H1 (cell line): ENCODE results near the gene PUSL1. TPM values are rescaled to one million over a fixed set of nuclear protein-coding genes. Genes with fewer than 3 reads are reported as not detected.

Experiments
- CTCF ChIA-PET: fragments of 300-600 bp; sonication (Branson Sonifier 250); formaldehyde crosslinking; loops from one replicate; lab custom pipeline; 2021; ENCODE audit not compliant: partially characterized antibody; lab: Charles Lee
- POLR2A ChIA-PET: fragments of 300-600 bp; sonication (Branson Sonifier 250); formaldehyde crosslinking; loops from one replicate; lab custom pipeline; 2021; ENCODE audit warnings: inconsistent platforms; ENCODE audit not compliant: partially characterized antibody; lab: Charles Lee
- DNase-seq, 2 experiments: peaks; one replicate each; pipeline versions ENCODE4 v3.0.0 to v3.0.0-alpha.2; 2010 to 2022; ENCODE audit warnings: low spot score in 2 of 2, low read depth in 1 of 2, mixed read lengths in 1 of 2
- FAIRE-seq: peaks from 2 replicates; lab custom pipeline; 2011; peaks lifted over from hg19 to GRCh38; lab: Jason Lieb, UNC
- H2AFZ ChIP-seq: 2 replicates; pipeline ENCODE4 v1.8.1; 2012; ENCODE audit warnings: low read length, inconsistent platforms
- H2AK5ac ChIP-seq: 2 replicates; pipeline ENCODE4 v1.6.1; 2013; ENCODE audit warnings: low read depth, low read length
- H2BK120ac ChIP-seq: replicated peaks from 2 replicates; pipeline ENCODE3; 2013; ENCODE audit warnings: low read depth, low read length, inconsistent platforms
- H2BK12ac ChIP-seq: 2 replicates; pipeline ENCODE4 v1.6.1; 2013; ENCODE audit warnings: low read depth, low read length
- H2BK15ac ChIP-seq: 2 replicates; pipeline ENCODE4 v1.6.1; 2013; ENCODE audit warnings: low read length
- H2BK20ac ChIP-seq: 2 replicates; pipeline ENCODE4 v1.6.1; 2013; ENCODE audit warnings: low read length
- H2BK5ac ChIP-seq: 2 replicates; pipeline ENCODE4 v1.6.1; 2013; ENCODE audit warnings: low read depth, low read length
- H3K14ac ChIP-seq: 2 replicates; pipeline ENCODE4 v1.6.1; 2013; ENCODE audit warnings: inconsistent platforms; ENCODE audit not compliant: insufficient read length
- H3K18ac ChIP-seq: 2 replicates; pipeline ENCODE4 v1.6.1; 2013; ENCODE audit warnings: low read length; ENCODE audit errors: extremely low read depth
- H3K23ac ChIP-seq: 2 replicates; pipeline ENCODE4 v1.6.1; 2013; ENCODE audit warnings: inconsistent platforms; ENCODE audit not compliant: insufficient read length
- H3K23me2 ChIP-seq: 2 replicates; pipeline ENCODE4 v1.6.1; 2013; ENCODE audit warnings: low read depth, low read length
- H3K27ac ChIP-seq: 2 replicates; pipeline ENCODE4 v1.6.1; 2011; ENCODE audit warnings: low read depth, low read length, inconsistent platforms
- H3K27me3 ChIP-seq, 4 experiments: replicated peaks in 1 of 4; 1 replicate in 1 of 4; 2 replicates in 3 of 4; pipeline versions ENCODE4 v1.6.1 to v1.8.1; 2011 to 2013; ENCODE audit warnings: low read length in 3 of 4, mild to moderate bottlenecking in 3 of 4, inconsistent platforms in 2 of 4, mixed read lengths in 2 of 4, moderate library complexity in 1 of 4; ENCODE audit not compliant: control insufficient read depth in 3 of 4, insufficient read depth in 3 of 4; ENCODE audit errors: extremely low read depth in 1 of 4
- H3K36me3 ChIP-seq, 4 experiments: 2 replicates each; pipeline versions ENCODE4 v1.6.1 to v1.8.1; 2011 to 2013; ENCODE audit warnings: mild to moderate bottlenecking in 4 of 4, low read length in 3 of 4, moderate library complexity in 2 of 4, control low read depth in 1 of 4, inconsistent platforms in 1 of 4; ENCODE audit not compliant: insufficient read depth in 4 of 4, control insufficient read depth in 2 of 4
- H3K4ac ChIP-seq: replicated peaks from 2 replicates; pipeline ENCODE3; 2013; ENCODE audit warnings: low read length, low read depth, mixed read lengths, inconsistent platforms; ENCODE audit not compliant: insufficient read length
- H3K4me1 ChIP-seq, 4 experiments: replicated peaks in 1 of 4; 1 replicate in 1 of 4; 2 replicates in 3 of 4; pipeline versions ENCODE4 v1.6.1 to v1.8.1; 2011 to 2013; ENCODE audit warnings: low read length in 3 of 4, inconsistent platforms in 2 of 4, mixed read lengths in 1 of 4; ENCODE audit not compliant: insufficient read depth in 4 of 4, control insufficient read depth in 3 of 4
- H3K4me2 ChIP-seq, 2 experiments: 2 replicates each; pipeline versions ENCODE4 v1.6.1 to v1.8.1; 2011 to 2013; ENCODE audit warnings: low read depth in 2 of 2, low read length in 2 of 2, control low read depth in 1 of 2, inconsistent platforms in 1 of 2, mild to moderate bottlenecking in 1 of 2; ENCODE audit not compliant: insufficient read depth in 1 of 2
- H3K4me3 ChIP-seq, 4 experiments: fragments of 200-600, 300-600 bp in 1 of 4; sonication (generic), shearing (Covaris generic), sonication (Bioruptor Twin) in 1 of 4; 2 replicates each; pipeline versions ENCODE4 v1.5.1 to v1.8.1; 2011 to 2016; ENCODE audit warnings: low read length in 4 of 4, low read depth in 3 of 4, control low read depth in 2 of 4, inconsistent platforms in 2 of 4, mild to moderate bottlenecking in 2 of 4, mixed read lengths in 1 of 4, moderate library complexity in 1 of 4; ENCODE audit not compliant: insufficient read depth in 2 of 4; ENCODE audit errors: extremely low read depth in 1 of 4
- H3K56ac ChIP-seq: replicated peaks from 2 replicates; pipeline ENCODE3; 2013; ENCODE audit warnings: low read depth, mild to moderate bottlenecking, mixed read lengths, low read length, inconsistent platforms; ENCODE audit not compliant: insufficient read length
- H3K79me1 ChIP-seq: 2 replicates; pipeline ENCODE4 v1.6.1; 2013; ENCODE audit warnings: low read depth, low read length, control low read depth
- H3K79me2 ChIP-seq, 2 experiments: 2 replicates each; pipeline versions ENCODE4 v1.6.1 to v1.8.1; 2012 to 2013; ENCODE audit warnings: low read length in 2 of 2, mild to moderate bottlenecking in 2 of 2, inconsistent platforms in 1 of 2; ENCODE audit not compliant: insufficient read depth in 2 of 2, control insufficient read depth in 1 of 2
- H3K9ac ChIP-seq, 4 experiments: replicated peaks in 1 of 4; 1 replicate in 1 of 4; 2 replicates in 3 of 4; pipeline versions ENCODE4 v1.6.1 to v1.8.1; 2011 to 2013; ENCODE audit warnings: low read depth in 3 of 4, low read length in 3 of 4, control low read depth in 2 of 4, mild to moderate bottlenecking in 2 of 4, moderate library complexity in 2 of 4, inconsistent platforms in 1 of 4; ENCODE audit errors: extremely low read depth in 1 of 4
- H3K9me3 ChIP-seq, 2 experiments: 2 replicates each; pipeline versions ENCODE4 v1.6.1 to v1.8.1; 2012 to 2013; ENCODE audit warnings: mild to moderate bottlenecking in 2 of 2, moderate library complexity in 2 of 2, control low read depth in 1 of 2, inconsistent platforms in 1 of 2, low read depth in 1 of 2, low read length in 1 of 2, mixed read lengths in 1 of 2; ENCODE audit not compliant: insufficient read depth in 2 of 2
- H4K20me1 ChIP-seq, 2 experiments: replicated peaks in 1 of 2; 2 replicates each; pipeline versions ENCODE3 to v1.8.1; 2011 to 2013; ENCODE audit warnings: inconsistent platforms in 2 of 2, low read length in 2 of 2, mild to moderate bottlenecking in 1 of 2; ENCODE audit not compliant: insufficient read depth in 2 of 2, control insufficient read depth in 1 of 2
- H4K5ac ChIP-seq: 2 replicates; pipeline ENCODE4 v1.6.1; 2013; ENCODE audit warnings: low read length, low read depth, mixed read lengths, inconsistent platforms; ENCODE audit not compliant: insufficient read length
- H4K8ac ChIP-seq: 2 replicates; pipeline ENCODE4 v1.8.0; 2013; ENCODE audit warnings: mild to moderate bottlenecking, moderate library complexity, low read length, inconsistent platforms; ENCODE audit not compliant: insufficient read depth; ENCODE audit errors: extremely low read depth
- H4K91ac ChIP-seq: replicated peaks from 2 replicates; pipeline ENCODE3; 2013; ENCODE audit warnings: low read length, mixed read lengths, inconsistent platforms; ENCODE audit not compliant: insufficient read length
- POU5F1 ChIP-seq: IDR thresholded peaks from 2 replicates; pipeline ENCODE4 v1.6.1; 2011; ENCODE audit warnings: low read depth, mild to moderate bottlenecking, low read length, moderate library complexity
- WGBS, 2 experiments: shearing (Covaris generic) in 1 of 2; methylation state at CpG; one replicate each; pipeline versions ENCODE4 v1.1.6 to v1.1.7; 2013 to 2015; ENCODE audit warnings: low lambda C conversion rate in 2 of 2, mixed read lengths in 2 of 2, inconsistent platforms in 1 of 2, low coverage in 1 of 2, missing lambda C conversion rate in 1 of 2; ENCODE audit not compliant: insufficient replicate concordance in 2 of 2, insufficient coverage in 1 of 2, insufficient read length in 1 of 2; ENCODE audit errors: extremely low coverage in 1 of 2, missing lambda C conversion rate in 1 of 2; 5-methylcytosine and 5-hydroxymethylcytosine counted together
- polyA plus RNA-seq, 7 experiments: library from polyadenylated mRNA; depleted of rRNA in 3 of 7; stranded (reverse) in 5 of 7; unstranded in 2 of 7; fragments of >200 nt in 5 of 7; fragments of 200-250 nt in 2 of 7; gene quantifications; 1 replicate in 5 of 7; 2 replicates in 1 of 7; 4 replicates in 1 of 7; pipeline versions ENCODE4 v1.2.1 to v1.2.3, GENCODE V29; 2011 to 2013; ENCODE audit warnings: missing spikeins in 2 of 7, mixed read lengths in 2 of 7
- total RNA-seq: library from RNA; stranded (reverse); fragmentation: NEBNext Ultra II Directional; extraction: Animal tissue kit (Norgen Biotek cat#: 25700); gene quantifications from 2 replicates; pipeline ENCODE4 v1.2.1, GENCODE V29; 2021

PUSL1 gene
- total and polyA plus RNA-seq, 2 of the 8 experiments (the other 6 are each of a cell fraction or from before 2014, with no cell fraction given), result 38.8 to 87.4 TPM

GRCh38 chr1:1310476-1311053 is 2.2 kb downstream of the PUSL1 start:
- Histone ChIP-seq H3K9ac (no peak overlapping the region), H3K56ac (no peak overlapping the region), H2BK20ac (no peak overlapping the region), H3K9me3 (no peaks in the 10 kb centered on the region), H2BK15ac (no peak overlapping the region), H3K4ac (no peak overlapping the region), H2BK5ac (no peak overlapping the region), H4K5ac (no peak overlapping the region), H2BK12ac (no peak overlapping the region), H2BK120ac (no peak overlapping the region), H3K14ac (no peak overlapping the region), H3K27ac (no peak overlapping the region), H3K18ac (no peak overlapping the region), H4K91ac (no peak overlapping the region), H3K4me1 (peaks cover 0 to 35% (median 20%) of the 10 kb centered on the region in 4 experiments; a peak in 6 of 7 replicates), H3K23me2 (peaks cover 21% of the 10 kb centered on the region; the same call in 1 of the 2 replicates), H3K79me1 (peaks cover 4% of the 10 kb centered on the region), H4K20me1 (peaks cover 5 to 27% of the 10 kb centered on the region in 2 experiments), H2AK5ac (no peak overlapping the region), H3K4me2 (no peak overlapping the region), H3K23ac (no peak overlapping the region), H3K79me2 (peaks cover 0 to 6% of the 10 kb centered on the region in 2 experiments; a peak in 1 of 4 replicates), H3K4me3 (no peak overlapping the region), H3K36me3 (peaks cover 17 to 44% (median 37%) of the 10 kb centered on the region in 4 experiments), H4K8ac (peak overlapping the region; percentile 57), H3K27me3 (peaks cover 0 to 4% (median 1%) of the 10 kb centered on the region in 4 experiments; a peak in 1 of 7 replicates), H2AFZ (no peak overlapping the region)
- ChIA-PET POLR2A (interaction anchor here (0.8 to 10.1 kb wide), 14 partner anchors 8 to 255 kb away, joined by 3 to 134 read pairs (median 4); partner anchors contain the start of genes ATAD3A, CPTP, INTS11 and TAS1R3), CTCF (interaction anchor here (0.6 to 2.8 kb wide), 9 partner anchors 9 to 217 kb away, joined by 3 to 9 read pairs (median 3); no protein-coding TSS in a partner anchor)
- TF ChIP-seq POU5F1, result no peak
- DNase-seq, result no peak
- FAIRE-seq, result no peak
- WGBS, 2 experiments, result 94% methylated on average over 21 of the region's 21 CpGs; no CpG with 5 or more reads in 1 of the 2 experiments
